B cell (primary cell): ENCODE data around the gene PDZRN3. TPM values are rescaled to one million over a fixed set of nuclear protein-coding genes. Genes with fewer than 3 reads are reported as not detected.

ENCODE experiments used
- ATAC-seq: fragments of 200-7000 bp; cut with Tn5 transposase; one replicate; pipeline ENCODE4 v1.10.0; 2021; ENCODE audit warnings: low read depth, mild to moderate bottlenecking, moderate number of reproducible peaks, moderate library complexity
- CTCF ChIA-PET: fragments of 350-600 bp; sonication (Branson Sonifier 250); formaldehyde crosslinking; loops from one replicate; lab custom pipeline; 2021; ENCODE audit warnings: antibody characterized with exemption, inconsistent platforms; lab: Charles Lee
- POLR2A ChIA-PET: fragments of 350-600 bp; sonication (Branson Sonifier 250); formaldehyde crosslinking; loops from one replicate; lab custom pipeline; 2021; ENCODE audit warnings: antibody characterized with exemption; lab: Charles Lee
- DNase-seq: peaks from one replicate; pipeline ENCODE4 v3.0.0; 2013
- H2AFZ ChIP-seq: 2 replicates; pipeline ENCODE4 v1.6.1; 2012; ENCODE audit warnings: mild to moderate bottlenecking, low read depth, low read length; ENCODE audit not compliant: insufficient read depth, poor library complexity, severe bottlenecking
- H3K27ac ChIP-seq, 2 donors: 1 replicate in 1 of 2; 2 replicates in 1 of 2; pipeline ENCODE4 v1.5.1; 2012 to 2013; ENCODE audit warnings: low read length in 2 of 2, mild to moderate bottlenecking in 2 of 2, moderate library complexity in 1 of 2
- H3K27me3 ChIP-seq, 4 experiments: fragments of 200-600 bp in 1 of 4; sonication (generic) in 1 of 4; replicated peaks in 1 of 4; 1 replicate in 2 of 4; 2 replicates in 2 of 4; pipeline versions ENCODE4 v1.6.1 to v1.7.0; 2013 to 2016; ENCODE audit warnings: low read length in 3 of 4, mild to moderate bottlenecking in 2 of 4, mixed read lengths in 1 of 4, moderate library complexity in 1 of 4; ENCODE audit not compliant: insufficient read depth in 4 of 4, control insufficient read depth in 3 of 4; ENCODE audit errors: control extremely low read depth in 1 of 4
- H3K36me3 ChIP-seq, 2 experiments: replicated peaks in 1 of 2; 1 replicate in 1 of 2; 2 replicates in 1 of 2; pipeline versions ENCODE4 v1.6.1 to v1.7.1; 2013; ENCODE audit warnings: low read length in 1 of 2; ENCODE audit not compliant: insufficient read depth in 2 of 2, control insufficient read depth in 1 of 2; ENCODE audit errors: control extremely low read depth in 1 of 2, extremely low read depth in 1 of 2
- H3K4me1 ChIP-seq, 2 donors: fragments of 200-600 bp in 1 of 2; sonication (generic) in 1 of 2; 1 replicate in 1 of 2; 2 replicates in 1 of 2; pipeline versions ENCODE4 v1.5.1 to v1.6.1; 2013 to 2017; ENCODE audit warnings: low read length in 2 of 2; ENCODE audit not compliant: control insufficient read depth in 2 of 2, insufficient read depth in 2 of 2
- H3K4me2 ChIP-seq: replicated peaks from 2 replicates; pipeline ENCODE3; 2012; ENCODE audit warnings: mild to moderate bottlenecking, low read depth, low read length; ENCODE audit not compliant: poor library complexity, severe bottlenecking
- H3K4me3 ChIP-seq, 5 experiments: fragments of 200-600 bp in 1 of 5; sonication (generic) in 1 of 5; 1 replicate in 3 of 5; 2 replicates in 2 of 5; pipeline versions ENCODE4 v1.5.1 to v1.7.0; 2011 to 2016; ENCODE audit warnings: low read length in 4 of 5, mild to moderate bottlenecking in 4 of 5, low read depth in 2 of 5, control low read depth in 1 of 5, moderate library complexity in 1 of 5; ENCODE audit not compliant: insufficient read depth in 1 of 5; ENCODE audit errors: control extremely low read depth in 1 of 5, extremely low read depth in 1 of 5
- H3K79me2 ChIP-seq: fragments of 200-600 bp; sonication (generic); one replicate; pipeline ENCODE4 v1.6.0; 2016; ENCODE audit warnings: low read length; ENCODE audit not compliant: control insufficient read depth, insufficient read depth
- H3K9ac ChIP-seq: fragments of 200-600 bp; sonication (generic); 2 replicates; pipeline ENCODE4 v1.6.1; 2017; ENCODE audit warnings: mild to moderate bottlenecking, low read length, moderate library complexity
- H3K9me3 ChIP-seq, 3 donors: one replicate each; pipeline versions ENCODE4 v1.6.1 to v1.7.1; 2013; ENCODE audit warnings: low read length in 2 of 3; ENCODE audit not compliant: control insufficient read depth in 2 of 3, insufficient read depth in 1 of 3; ENCODE audit errors: control extremely low read depth in 1 of 3
- H4K20me1 ChIP-seq: 2 replicates; pipeline ENCODE4 v1.6.0; 2012; ENCODE audit warnings: mild to moderate bottlenecking, low read length; ENCODE audit not compliant: insufficient read depth, control insufficient read depth, poor library complexity, severe bottlenecking
- H3K27ac Mint-ChIP-seq: one replicate; pipeline ENCODE4 v1.8.0; 2021; ENCODE audit warnings: mixed read lengths
- H3K27me3 Mint-ChIP-seq: one replicate; pipeline ENCODE4 v1.8.0; 2021; ENCODE audit warnings: mixed read lengths
- H3K4me1 Mint-ChIP-seq: one replicate; pipeline ENCODE4 v1.8.0; 2021; ENCODE audit warnings: mixed read lengths
- H3K4me3 Mint-ChIP-seq: one replicate; pipeline ENCODE4 v1.8.0; 2021; ENCODE audit warnings: mixed read lengths
- H3K9me3 Mint-ChIP-seq: one replicate; pipeline ENCODE4 v1.8.0; 2022; ENCODE audit warnings: mixed read lengths; ENCODE audit not compliant: insufficient read depth
- EZH2 ChIP-seq: IDR thresholded peaks from 2 replicates; pipeline ENCODE4 v1.6.1; 2012; ENCODE audit warnings: borderline replicate concordance, low read depth, mild to moderate bottlenecking, moderate library complexity, low read length; ENCODE audit not compliant: insufficient read depth, poor library complexity, severe bottlenecking
- WGBS: methylation state at CpG from one replicate; pipeline ENCODE4 v1.1.5; 2013; ENCODE audit warnings: missing lambda C conversion rate; ENCODE audit not compliant: insufficient coverage; 5-methylcytosine and 5-hydroxymethylcytosine counted together
- intact Hi-C: fragments of 100-400 bp; cut with micrococcal nuclease; formaldehyde crosslinking; loops from one replicate; pipeline ENCODE4 v1.10.0; 2022
- polyA plus RNA-seq: library from polyadenylated mRNA; depleted of rRNA; stranded (reverse); fragments of >200 nt; gene quantifications from 2 replicates; pipeline ENCODE4 v1.2.3, GENCODE V29; 2012
- total RNA-seq, 2 donors: library from RNA; stranded (reverse); fragments of 120-200 nt in 1 of 2; gene quantifications; 1 replicate in 1 of 2; 2 replicates in 1 of 2; pipeline versions ENCODE4 v1.2.3 to v1.2.4, GENCODE V29; 2013 to 2022
- TF ChIP-seq, protein P1 (sequence below): fragments of 200-600 bp; IDR thresholded peaks from one replicate; pipeline ENCODE4 v1.8.0; 2022; ENCODE audit warnings: antibody characterized with exemption, mild to moderate bottlenecking

PDZRN3 gene
- total and polyA plus RNA-seq, 2 donors (not counting 1 experiment from before 2014, with no cell fraction given), result not detected

- no CpG with 5 or more reads among the region's 1 CpG for WGBS
- POLR2A ChIA-PET, result no interaction called here
- Mint-ChIP-seq H3K27ac (no peak overlapping the region), H3K9me3 (no peaks in the 10 kb centered on the region), H3K4me3 (no peak overlapping the region), H3K27me3 (peaks cover 13% of the 10 kb centered on the region), H3K4me1 (no peaks in the 10 kb centered on the region)
- ATAC-seq (no peak), DNase-seq (no peak)
- Histone ChIP-seq H3K27me3 (no peaks in the 10 kb centered on the region), H3K4me2 (no peak overlapping the region), H3K27ac (no peak overlapping the region), H3K4me3 (no peak overlapping the region), H3K9me3 (no peaks in the 10 kb centered on the region), H3K4me1 (no peaks in the 10 kb centered on the region), H3K79me2 (no peaks in the 10 kb centered on the region), H2AFZ (no peak overlapping the region), H4K20me1 (no peaks in the 10 kb centered on the region), H3K36me3 (no peaks in the 10 kb centered on the region), H3K9ac (no peak overlapping the region)
- CTCF ChIA-PET, result no interaction called here
- no peak for TF ChIP-seq EZH2
- TF ChIP-seq, protein P1, sequence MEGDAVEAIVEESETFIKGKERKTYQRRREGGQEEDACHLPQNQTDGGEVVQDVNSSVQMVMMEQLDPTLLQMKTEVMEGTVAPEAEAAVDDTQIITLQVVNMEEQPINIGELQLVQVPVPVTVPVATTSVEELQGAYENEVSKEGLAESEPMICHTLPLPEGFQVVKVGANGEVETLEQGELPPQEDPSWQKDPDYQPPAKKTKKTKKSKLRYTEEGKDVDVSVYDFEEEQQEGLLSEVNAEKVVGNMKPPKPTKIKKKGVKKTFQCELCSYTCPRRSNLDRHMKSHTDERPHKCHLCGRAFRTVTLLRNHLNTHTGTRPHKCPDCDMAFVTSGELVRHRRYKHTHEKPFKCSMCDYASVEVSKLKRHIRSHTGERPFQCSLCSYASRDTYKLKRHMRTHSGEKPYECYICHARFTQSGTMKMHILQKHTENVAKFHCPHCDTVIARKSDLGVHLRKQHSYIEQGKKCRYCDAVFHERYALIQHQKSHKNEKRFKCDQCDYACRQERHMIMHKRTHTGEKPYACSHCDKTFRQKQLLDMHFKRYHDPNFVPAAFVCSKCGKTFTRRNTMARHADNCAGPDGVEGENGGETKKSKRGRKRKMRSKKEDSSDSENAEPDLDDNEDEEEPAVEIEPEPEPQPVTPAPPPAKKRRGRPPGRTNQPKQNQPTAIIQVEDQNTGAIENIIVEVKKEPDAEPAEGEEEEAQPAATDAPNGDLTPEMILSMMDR, result peak; percentile 2
- intact Hi-C loops, result no loop called here
Measured at GRCh38 chr3:73432706-73433032, 192.1 kb downstream of the PDZRN3 start.

DNA sequence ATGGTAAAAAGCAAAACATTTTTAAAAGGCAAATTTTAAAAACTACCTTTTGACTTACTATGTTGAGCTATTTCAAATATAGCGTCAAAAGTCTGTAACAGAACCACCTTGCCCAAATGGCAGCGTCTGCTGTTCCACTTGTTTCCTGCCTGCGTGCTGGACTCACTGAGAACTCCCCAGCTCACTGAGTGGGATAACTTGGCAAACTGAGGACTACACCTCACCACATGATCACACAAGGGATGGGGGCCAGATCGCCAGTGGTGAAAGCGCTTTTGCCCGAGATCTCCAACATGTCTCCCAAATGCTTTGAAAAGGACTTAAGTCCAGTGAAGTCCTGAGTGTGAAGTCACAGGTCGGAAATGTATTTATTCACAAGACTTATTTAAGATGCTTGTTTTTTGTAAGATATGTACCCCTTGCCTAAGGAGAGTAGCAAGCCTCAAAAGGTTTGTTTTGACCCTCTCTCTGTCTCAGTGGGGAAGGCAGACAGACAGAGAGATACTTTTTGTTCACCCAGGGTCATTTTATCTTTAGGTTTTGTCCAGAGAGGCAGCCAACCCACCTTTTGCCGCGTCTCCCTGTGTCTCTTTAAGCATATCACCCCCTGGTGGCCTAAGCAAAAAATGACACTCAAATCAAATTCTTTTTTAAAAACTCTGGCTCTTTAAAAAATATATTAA is 192.6 kb downstream of the PDZRN3 start:
- Histone ChIP-seq H3K4me2 (no peak overlapping the region), H3K27me3 (no peaks in the 10 kb centered on the region), H3K9me3 (no peaks in the 10 kb centered on the region), H2AFZ (no peak overlapping the region), H4K20me1 (no peaks in the 10 kb centered on the region), H3K36me3 (no peaks in the 10 kb centered on the region), H3K9ac (no peak overlapping the region), H3K4me1 (no peaks in the 10 kb centered on the region), H3K27ac (no peak overlapping the region), H3K4me3 (no peak overlapping the region), H3K79me2 (no peaks in the 10 kb centered on the region)
- intact Hi-C loops, result no loop called here
- POLR2A ChIA-PET, result no interaction called here
- no peak for ATAC-seq
- CTCF ChIA-PET, result no interaction called here
- Mint-ChIP-seq H3K27me3 (peaks cover 14% of the 10 kb centered on the region), H3K4me1 (no peaks in the 10 kb centered on the region), H3K9me3 (no peaks in the 10 kb centered on the region), H3K27ac (no peak overlapping the region), H3K4me3 (no peak overlapping the region)
- 76% methylated on average over 4 of the region's 9 CpGs for WGBS
- TF ChIP-seq EZH2, result no peak
- TF ChIP-seq, protein P1, result peak; percentile 71
- peak; percentile 20 for DNase-seq
